ENCODE measurements around the gene CD164. TPM values are rescaled to one million over a fixed set of nuclear protein-coding genes. Genes with fewer than 3 reads are reported as not detected.

CD164 gene
- total RNA-seq, 3 donors from 2014 or later, result 337 to 845 (median 513) TPM

DNA sequence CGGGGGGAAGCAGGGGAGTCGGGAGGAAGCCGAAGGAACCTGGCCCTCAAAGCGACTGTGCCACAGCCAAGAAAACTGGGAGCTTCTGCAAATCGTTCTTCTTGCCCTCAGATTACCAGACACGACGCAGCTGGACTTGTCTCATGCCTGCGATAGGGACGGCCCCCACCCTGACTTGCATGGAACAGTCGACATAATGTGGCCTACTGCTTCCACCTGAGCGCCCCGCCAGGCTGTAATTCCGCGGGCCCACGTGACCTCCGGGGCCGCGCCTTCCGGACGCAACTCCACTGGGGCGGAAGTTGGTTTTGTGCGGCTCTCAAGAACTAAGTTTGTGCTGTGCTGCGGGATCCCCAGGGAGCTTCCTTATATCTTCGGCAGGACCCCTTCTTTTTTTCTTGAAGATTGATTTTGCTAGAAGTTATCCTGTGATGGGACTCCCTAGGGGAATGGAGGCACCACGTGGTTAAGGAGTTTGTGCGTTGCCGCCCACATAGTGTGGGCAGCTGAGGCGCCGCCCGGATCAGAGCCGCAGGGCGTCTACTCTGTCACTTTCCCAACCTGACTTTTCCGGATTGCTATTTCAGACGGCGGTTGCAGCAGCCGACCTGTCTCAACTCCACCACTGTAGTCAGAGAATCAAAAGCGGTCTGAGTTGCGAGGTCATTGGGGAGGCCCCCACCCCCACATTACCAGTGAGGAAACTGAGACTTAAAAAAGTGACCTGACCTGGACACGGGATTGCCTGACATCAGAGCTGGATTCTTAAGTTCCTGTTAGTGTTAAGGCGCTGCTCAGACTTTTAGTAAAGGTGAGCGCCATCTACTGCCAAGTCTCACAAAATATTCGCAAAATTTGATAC is 540 bp upstream of the CD164 start:
- Histone ChIP-seq H3K4me3 (peak overlapping the region; percentile 98), H3K4me1 (ENCODE audit: low read depth) (peaks cover 19% of the 10 kb centered on the region), H3K36me3 (ENCODE audit: low read depth) (no peaks in the 10 kb centered on the region), H3K9me3 (no peaks in the 10 kb centered on the region)
- TF ChIP-seq, protein P1, sequence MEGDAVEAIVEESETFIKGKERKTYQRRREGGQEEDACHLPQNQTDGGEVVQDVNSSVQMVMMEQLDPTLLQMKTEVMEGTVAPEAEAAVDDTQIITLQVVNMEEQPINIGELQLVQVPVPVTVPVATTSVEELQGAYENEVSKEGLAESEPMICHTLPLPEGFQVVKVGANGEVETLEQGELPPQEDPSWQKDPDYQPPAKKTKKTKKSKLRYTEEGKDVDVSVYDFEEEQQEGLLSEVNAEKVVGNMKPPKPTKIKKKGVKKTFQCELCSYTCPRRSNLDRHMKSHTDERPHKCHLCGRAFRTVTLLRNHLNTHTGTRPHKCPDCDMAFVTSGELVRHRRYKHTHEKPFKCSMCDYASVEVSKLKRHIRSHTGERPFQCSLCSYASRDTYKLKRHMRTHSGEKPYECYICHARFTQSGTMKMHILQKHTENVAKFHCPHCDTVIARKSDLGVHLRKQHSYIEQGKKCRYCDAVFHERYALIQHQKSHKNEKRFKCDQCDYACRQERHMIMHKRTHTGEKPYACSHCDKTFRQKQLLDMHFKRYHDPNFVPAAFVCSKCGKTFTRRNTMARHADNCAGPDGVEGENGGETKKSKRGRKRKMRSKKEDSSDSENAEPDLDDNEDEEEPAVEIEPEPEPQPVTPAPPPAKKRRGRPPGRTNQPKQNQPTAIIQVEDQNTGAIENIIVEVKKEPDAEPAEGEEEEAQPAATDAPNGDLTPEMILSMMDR (IDR thresholded peaks at IDR 0.05), result no peak
- peak; percentile 94 to 97 (median 95) for DNase-seq
- intact Hi-C loops (cut with DNase I, micrococcal nuclease), result loop anchor here (2.0 to 10.0 kb wide), 2 partner anchors 194 to 198 kb away; no protein-coding TSS in a partner anchor
- peak; percentile 85 for ATAC-seq

DNA sequence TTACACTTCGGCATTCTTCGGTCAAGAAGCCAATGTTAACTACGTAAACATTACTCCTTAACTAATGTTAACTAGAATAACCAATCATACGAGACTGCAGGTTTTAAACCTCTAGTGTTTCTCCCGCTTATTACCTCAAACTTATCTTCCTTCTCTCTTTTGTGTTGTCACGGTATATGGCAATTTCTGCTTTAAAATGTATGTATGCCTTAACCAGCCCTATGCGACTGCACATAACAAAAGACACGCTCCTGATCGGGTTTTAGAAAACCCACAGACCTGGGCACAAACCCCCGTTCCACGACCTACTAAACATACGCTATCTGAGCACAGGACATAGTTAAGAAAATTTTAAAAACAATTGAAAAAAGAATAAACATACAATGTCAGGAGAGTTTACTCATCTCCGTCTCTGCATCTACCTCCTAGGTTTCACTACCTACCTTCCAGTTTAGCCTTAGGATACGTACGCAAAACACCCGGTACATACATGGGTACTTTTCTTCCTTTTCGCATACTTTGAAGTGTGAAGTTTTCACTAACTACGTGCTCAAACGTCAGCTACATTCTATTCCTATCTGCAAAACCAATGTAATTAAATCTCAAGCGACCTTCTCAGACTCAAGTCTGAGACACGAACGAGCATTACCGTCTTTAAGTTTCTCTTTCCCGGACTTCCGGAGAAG is 1.1 kb downstream of the CD164 start:
- no peaks in the 10 kb centered on the region for H3K9me3 ChIP-seq
- peak overlapping the region; percentile 98 for H3K4me3 ChIP-seq
- DNase-seq, result peak in 1 of 3 donors; percentile 32
- TF ChIP-seq, protein P1 (IDR thresholded peaks at IDR 0.05), result no peak
- ATAC-seq, result no peak
- H3K36me3 ChIP-seq (ENCODE audit: low read depth), result no peaks in the 10 kb centered on the region
- intact Hi-C loops (cut with DNase I, micrococcal nuclease), result loop anchor here in 1 of 2 donors (10.0 kb wide), 1 partner anchor 196 kb away; no protein-coding TSS in a partner anchor
- peaks cover 19% of the 10 kb centered on the region for H3K4me1 ChIP-seq (ENCODE audit: low read depth)

DNA sequence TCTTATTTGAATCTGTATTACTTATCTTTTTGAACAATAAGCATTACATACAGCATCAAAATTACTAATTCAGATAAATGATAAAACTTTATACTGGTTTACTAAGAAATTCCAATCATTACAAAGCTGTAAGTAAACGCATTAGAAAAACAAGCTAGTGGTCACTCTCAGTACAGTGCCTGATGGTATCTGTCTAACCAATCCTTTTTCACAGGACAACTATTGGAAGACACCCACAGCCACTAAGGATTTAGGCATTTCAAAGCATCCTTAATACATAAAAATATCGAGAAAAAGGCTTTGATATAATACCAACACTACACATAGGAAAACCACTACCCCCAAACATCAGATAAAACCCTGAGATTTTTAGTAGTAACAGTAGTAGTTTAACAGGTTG is 2.6 kb downstream of the CD164 start:
- intact Hi-C loops (cut with DNase I, micrococcal nuclease), result loop anchor here in 1 of 2 donors (10.0 kb wide), 1 partner anchor 195 kb away; no protein-coding TSS in a partner anchor

DNA sequence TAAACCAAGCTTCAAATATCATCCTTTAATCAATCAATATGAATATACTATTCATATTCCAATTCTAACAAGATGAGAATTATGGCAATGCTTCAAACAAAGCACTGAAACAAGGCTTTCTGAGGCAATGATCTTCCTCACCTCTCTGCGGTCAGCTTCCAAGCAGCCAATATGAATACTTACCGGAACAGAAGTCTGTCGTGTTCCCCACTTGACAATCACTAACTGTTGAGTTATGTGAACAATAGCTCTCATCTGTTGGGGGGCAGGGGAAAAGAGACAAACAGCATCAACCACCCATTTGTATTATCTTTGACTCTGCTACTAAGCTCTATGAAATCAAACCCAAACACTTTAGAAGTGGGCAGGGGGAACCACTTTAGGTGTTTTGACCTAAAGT is 4.5 kb downstream of the CD164 start:
- no peaks in the 10 kb centered on the region for H3K9me3 ChIP-seq
- peaks cover 8% of the 10 kb centered on the region for H3K4me1 ChIP-seq (ENCODE audit: low read depth)
- TF ChIP-seq, protein P1 (IDR thresholded peaks at IDR 0.05), result no peak
- no peak overlapping the region for H3K4me3 ChIP-seq
- DNase-seq (no peak), ATAC-seq (no peak)
- peaks cover 4% of the 10 kb centered on the region for H3K36me3 ChIP-seq (ENCODE audit: low read depth)
- intact Hi-C loops (cut with DNase I, micrococcal nuclease), result no loop called here

More for the DNA sequence above, 2.6 kb downstream of the CD164 start:
- ATAC-seq (no peak), DNase-seq (no peak)
- Histone ChIP-seq H3K9me3 (no peaks in the 10 kb centered on the region), H3K4me1 (ENCODE audit: low read depth) (peaks cover 15% of the 10 kb centered on the region), H3K36me3 (ENCODE audit: low read depth) (no peaks in the 10 kb centered on the region), H3K4me3 (no peak overlapping the region)
- TF ChIP-seq, protein P1 (IDR thresholded peaks at IDR 0.05), result no peak

DNA sequence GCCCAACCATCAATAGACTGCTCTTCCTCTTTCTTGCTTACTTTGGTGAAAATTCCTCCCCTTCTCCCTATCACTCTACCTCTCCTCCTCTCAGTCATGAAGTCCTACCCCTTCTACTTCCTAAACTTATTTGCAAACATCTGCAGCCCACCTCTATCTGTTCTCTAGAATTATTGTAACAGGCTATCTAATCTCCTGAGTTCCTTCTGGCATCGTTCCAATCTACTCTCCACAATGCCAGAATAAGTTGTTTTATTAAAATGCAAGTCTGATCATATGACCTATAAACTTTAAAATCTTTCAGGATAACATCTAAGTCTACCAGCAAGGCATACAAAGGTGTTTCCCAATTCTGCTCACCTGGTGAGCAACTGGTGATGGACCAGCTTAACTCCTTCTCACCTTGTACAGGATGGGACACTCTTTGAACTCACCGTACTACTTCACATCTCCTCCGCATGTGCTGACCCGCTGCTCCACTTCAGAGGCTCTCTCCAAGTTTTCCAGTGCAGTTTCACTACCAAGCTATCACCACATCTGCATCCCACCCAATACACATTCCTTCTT is 7.9 kb downstream of the CD164 start:
- Histone ChIP-seq H3K4me3 (no peak overlapping the region), H3K36me3 (ENCODE audit: low read depth) (peaks cover 9% of the 10 kb centered on the region), H3K4me1 (ENCODE audit: low read depth) (peaks cover 8% of the 10 kb centered on the region), H3K9me3 (no peaks in the 10 kb centered on the region)
- TF ChIP-seq, protein P1 (IDR thresholded peaks at IDR 0.05), result no peak
- ATAC-seq (no peak), DNase-seq (no peak)
- intact Hi-C loops (cut with DNase I, micrococcal nuclease), result no loop called here
